GM12878 (cell line): ENCODE results near the gene MALRD1. TPM values are rescaled to one million over a fixed set of nuclear protein-coding genes. Genes with fewer than 3 reads are reported as not detected.

Source experiments
- ATAC-seq: fragments of 200-7000 bp; cut with Tn5 transposase; 3 replicates; pipeline ENCODE4 v1.9.1; 2020; ENCODE audit warnings: mild to moderate bottlenecking, moderate library complexity
- BruUV-seq: library from RNA; stranded (reverse); fragments of 400-500 nt; replicated peaks from 2 replicates; lab custom pipeline; 2021; lab: Mats Ljungman, UMichigan
- CTCF ChIA-PET: fragments of 300-600 bp; sonication (Branson Sonifier 250); formaldehyde crosslinking; extraction: SDS; loops from one replicate; lab custom pipeline; 2021; ENCODE audit warnings: inconsistent platforms; lab: Yijun Ruan, JAX
- POLR2A ChIA-PET: fragments of 350-600 bp; formaldehyde crosslinking; extraction: SDS; loops from one replicate; lab custom pipeline; 2021; ENCODE audit warnings: inconsistent platforms; lab: Charles Lee
- RAD21 ChIA-PET: fragments of 300-600 bp; sonication (Branson Sonifier 250); formaldehyde crosslinking; loops from one replicate; lab custom pipeline; 2023; ENCODE audit warnings: antibody characterized with exemption; ENCODE audit not compliant: unreplicated experiment; lab: Charles Lee
- SMC1A ChIA-PET: fragments of 300-600 bp; sonication (Branson Sonifier 250); formaldehyde crosslinking; loops from one replicate; lab custom pipeline; 2023; ENCODE audit not compliant: unreplicated experiment, uncharacterized antibody; lab: Charles Lee
- DNase-seq: peaks from one replicate; pipeline ENCODE4 v3.0.0-alpha.2; 2011; ENCODE audit warnings: low read depth, low spot score
- FAIRE-seq: peaks from 3 replicates; lab custom pipeline; 2011; peaks lifted over from hg19 to GRCh38; lab: Jason Lieb, UNC
- H2AFZ ChIP-seq: 2 replicates; pipeline ENCODE4 v1.6.0; 2011; ENCODE audit warnings: low read depth, low read length, control low read depth; ENCODE audit not compliant: control insufficient read depth
- H3K27ac ChIP-seq: 2 replicates; pipeline ENCODE4 v1.5.1; 2011; ENCODE audit warnings: control low read depth; ENCODE audit not compliant: control insufficient read depth, insufficient read depth
- H3K27me3 ChIP-seq, 2 experiments: replicated peaks in 1 of 2; 2 replicates each; pipeline versions ENCODE4 v1.6.0 to v1.6.1; 2011; ENCODE audit warnings: low read length in 1 of 2; ENCODE audit not compliant: control insufficient read depth in 2 of 2, insufficient read depth in 2 of 2
- H3K36me3 ChIP-seq, 2 experiments: 2 replicates each; pipeline ENCODE4 v1.5.1; 2011; ENCODE audit warnings: low read length in 1 of 2; ENCODE audit not compliant: control insufficient read depth in 2 of 2, insufficient read depth in 2 of 2
- H3K4me1 ChIP-seq: 2 replicates; pipeline ENCODE4 v1.6.1; 2011; ENCODE audit warnings: mild to moderate bottlenecking, low read length, moderate library complexity, mixed read lengths; ENCODE audit not compliant: control insufficient read depth, insufficient read depth
- H3K4me2 ChIP-seq: 2 replicates; pipeline ENCODE4 v1.6.0; 2011; ENCODE audit warnings: control low read depth; ENCODE audit not compliant: control insufficient read depth, insufficient read depth
- H3K4me3 ChIP-seq: fragments of 200-600 bp; sonication (generic); 2 replicates; pipeline ENCODE4 v1.5.1; 2016
- H3K79me2 ChIP-seq: 2 replicates; pipeline ENCODE4 v1.6.0; 2011; ENCODE audit warnings: low read length; ENCODE audit not compliant: control insufficient read depth, insufficient read depth
- H3K9ac ChIP-seq: 2 replicates; pipeline ENCODE4 v1.8.0; 2011; ENCODE audit warnings: low read length, control low read depth, mixed read lengths; ENCODE audit not compliant: control insufficient read depth, insufficient read depth
- H3K9me3 ChIP-seq: replicated peaks from 3 replicates; pipeline ENCODE4 v1.5.1; 2011; ENCODE audit warnings: mild to moderate bottlenecking, low read length; ENCODE audit not compliant: control insufficient read depth, insufficient read depth
- H4K20me1 ChIP-seq: 2 replicates; pipeline ENCODE4 v1.6.0; 2011; ENCODE audit not compliant: control insufficient read depth, insufficient read depth
- DPF2 ChIP-seq: fragments of 450-650 bp; IDR thresholded peaks from 2 replicates; pipeline ENCODE4 v1.6.1; 2017; ENCODE audit warnings: mild to moderate bottlenecking
- SMAD1 ChIP-seq: fragments of 450-650 bp; IDR thresholded peaks from 2 replicates; pipeline ENCODE4 v1.6.1; 2018; ENCODE audit warnings: mild to moderate bottlenecking, low read depth; ENCODE audit not compliant: partially characterized antibody
- SREBF2 ChIP-seq: IDR thresholded peaks from 2 replicates; pipeline ENCODE4 v1.6.1; 2012; ENCODE audit warnings: mild to moderate bottlenecking, low read length
- WGBS: methylation state at CpG from one replicate; pipeline ENCODE4 v1.1.6; 2016; ENCODE audit warnings: low lambda C conversion rate; ENCODE audit not compliant: insufficient replicate concordance, insufficient coverage; ENCODE audit errors: missing lambda C conversion rate; 5-methylcytosine and 5-hydroxymethylcytosine counted together
- in situ Hi-C: fragments of 300-500 bp; cut with MboI; formaldehyde crosslinking; loops from 9 replicates; pipeline ENCODE4 v1.14.3; 2018; ENCODE audit warnings: mixed read lengths
- intact Hi-C: fragments of 100-400 bp; cut with micrococcal nuclease; formaldehyde crosslinking; loops from one replicate; pipeline ENCODE4 v1.14.2; 2022; ENCODE audit not compliant: unreplicated experiment
- polyA plus RNA-seq, 11 experiments: library from polyadenylated mRNA; depleted of rRNA in 4 of 11; unstranded in 6 of 11; stranded (reverse) in 5 of 11; fragments of >200 nt; fragmentation: Nextera tagmentation in 4 of 11; fragmentation: Illumina TruSeq in 1 of 11; extraction: Ambion mirVana in 4 of 11; extraction: Trizol in 1 of 11; gene quantifications; 1 replicate in 1 of 11; 2 replicates in 10 of 11; pipeline versions ENCODE4 v1.2.1 to v1.2.3, GENCODE V29; 2011 to 2016; ENCODE audit warnings: inconsistent platforms in 2 of 11, missing spikeins in 2 of 11, low read depth in 1 of 11
- total RNA-seq, 4 experiments: library from RNA; depleted of rRNA in 3 of 4; stranded (reverse); fragments of >200 nt in 3 of 4; fragmentation: Illumina TruSeq in 1 of 4; extraction: Trizol in 1 of 4; gene quantifications; 2 replicates each; pipeline versions ENCODE4 v1.2.1 to v1.2.3, GENCODE V29; 2013 to 2021
- TF ChIP-seq, protein P1 (sequence below): fragments of 450-650 bp; IDR thresholded peaks from 2 replicates; pipeline ENCODE4 v1.6.1; 2016; ENCODE audit warnings: mild to moderate bottlenecking, moderate library complexity, borderline replicate concordance
- TF ChIP-seq, protein P2 (sequence below): fragments of 450-650 bp; conservative IDR thresholded peaks from 2 replicates; pipeline ENCODE4 v1.6.1; 2017; ENCODE audit warnings: mild to moderate bottlenecking, moderate library complexity
- TF ChIP-seq, protein P3 (sequence below): fragments of 450-650 bp; IDR thresholded peaks from 2 replicates; pipeline ENCODE4 v1.6.1; 2017; ENCODE audit warnings: mild to moderate bottlenecking, moderate library complexity

The MALRD1 gene
- total and polyA plus RNA-seq, 10 of the 15 experiments (the other 5 are each of a cell fraction or from before 2014, with no cell fraction given) = 0.12 to 6.6 (median 0.26) TPM; not detected in 2

DNA sequence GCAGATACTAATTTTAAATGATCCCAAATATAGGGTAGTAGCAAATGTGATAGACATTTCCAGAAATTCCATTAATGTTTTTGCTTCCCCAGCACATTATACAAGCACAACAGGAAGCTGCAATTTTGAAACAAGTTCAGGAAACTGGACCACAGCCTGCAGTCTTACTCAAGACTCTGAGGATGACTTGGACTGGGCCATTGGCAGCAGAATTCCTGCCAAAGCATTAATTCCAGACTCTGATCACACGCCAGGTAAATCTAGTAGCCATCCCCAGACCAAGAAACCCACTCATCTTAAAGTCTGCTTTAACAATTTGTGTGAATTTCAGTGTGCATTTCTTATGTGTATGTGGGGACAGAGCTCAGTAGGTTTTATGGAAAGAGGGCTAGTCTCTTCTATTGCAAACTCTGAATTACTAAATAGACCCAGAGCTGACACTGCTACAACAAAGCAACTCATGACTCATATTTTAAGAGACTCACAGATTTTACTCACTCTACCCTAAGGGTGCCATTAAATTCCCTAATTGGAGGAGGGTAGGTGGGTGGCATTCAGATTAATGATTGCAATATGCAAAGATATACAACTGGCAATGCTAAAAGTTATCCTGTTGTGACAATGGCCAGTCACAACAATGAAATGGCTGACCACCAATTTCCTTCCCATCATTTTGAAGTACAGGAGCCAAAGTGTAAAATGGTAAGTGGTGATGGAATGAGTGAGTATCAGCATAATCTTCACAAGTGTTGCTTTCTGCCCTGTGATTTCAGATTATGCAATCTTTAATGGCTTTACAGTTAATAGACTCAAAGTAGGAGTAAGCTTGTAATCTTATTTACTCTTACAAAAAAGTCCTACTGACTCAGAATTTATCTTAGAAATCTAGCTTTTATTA is 450.0 kb downstream of the MALRD1 start (continued):
- TF ChIP-seq, protein P1, sequence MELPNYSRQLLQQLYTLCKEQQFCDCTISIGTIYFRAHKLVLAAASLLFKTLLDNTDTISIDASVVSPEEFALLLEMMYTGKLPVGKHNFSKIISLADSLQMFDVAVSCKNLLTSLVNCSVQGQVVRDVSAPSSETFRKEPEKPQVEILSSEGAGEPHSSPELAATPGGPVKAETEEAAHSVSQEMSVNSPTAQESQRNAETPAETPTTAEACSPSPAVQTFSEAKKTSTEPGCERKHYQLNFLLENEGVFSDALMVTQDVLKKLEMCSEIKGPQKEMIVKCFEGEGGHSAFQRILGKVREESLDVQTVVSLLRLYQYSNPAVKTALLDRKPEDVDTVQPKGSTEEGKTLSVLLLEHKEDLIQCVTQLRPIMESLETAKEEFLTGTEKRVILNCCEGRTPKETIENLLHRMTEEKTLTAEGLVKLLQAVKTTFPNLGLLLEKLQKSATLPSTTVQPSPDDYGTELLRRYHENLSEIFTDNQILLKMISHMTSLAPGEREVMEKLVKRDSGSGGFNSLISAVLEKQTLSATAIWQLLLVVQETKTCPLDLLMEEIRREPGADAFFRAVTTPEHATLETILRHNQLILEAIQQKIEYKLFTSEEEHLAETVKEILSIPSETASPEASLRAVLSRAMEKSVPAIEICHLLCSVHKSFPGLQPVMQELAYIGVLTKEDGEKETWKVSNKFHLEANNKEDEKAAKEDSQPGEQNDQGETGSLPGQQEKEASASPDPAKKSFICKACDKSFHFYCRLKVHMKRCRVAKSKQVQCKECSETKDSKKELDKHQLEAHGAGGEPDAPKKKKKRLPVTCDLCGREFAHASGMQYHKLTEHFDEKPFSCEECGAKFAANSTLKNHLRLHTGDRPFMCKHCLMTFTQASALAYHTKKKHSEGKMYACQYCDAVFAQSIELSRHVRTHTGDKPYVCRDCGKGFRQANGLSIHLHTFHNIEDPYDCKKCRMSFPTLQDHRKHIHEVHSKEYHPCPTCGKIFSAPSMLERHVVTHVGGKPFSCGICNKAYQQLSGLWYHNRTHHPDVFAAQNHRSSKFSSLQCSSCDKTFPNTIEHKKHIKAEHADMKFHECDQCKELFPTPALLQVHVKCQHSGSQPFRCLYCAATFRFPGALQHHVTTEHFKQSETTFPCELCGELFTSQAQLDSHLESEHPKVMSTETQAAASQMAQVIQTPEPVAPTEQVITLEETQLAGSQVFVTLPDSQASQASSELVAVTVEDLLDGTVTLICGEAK = no peak
- TF ChIP-seq DPF2 = no peak
- TF ChIP-seq SREBF2 = no peak
- TF ChIP-seq SMAD1 = no peak
- TF ChIP-seq, all 136 proteins: peak for 0

DNA sequence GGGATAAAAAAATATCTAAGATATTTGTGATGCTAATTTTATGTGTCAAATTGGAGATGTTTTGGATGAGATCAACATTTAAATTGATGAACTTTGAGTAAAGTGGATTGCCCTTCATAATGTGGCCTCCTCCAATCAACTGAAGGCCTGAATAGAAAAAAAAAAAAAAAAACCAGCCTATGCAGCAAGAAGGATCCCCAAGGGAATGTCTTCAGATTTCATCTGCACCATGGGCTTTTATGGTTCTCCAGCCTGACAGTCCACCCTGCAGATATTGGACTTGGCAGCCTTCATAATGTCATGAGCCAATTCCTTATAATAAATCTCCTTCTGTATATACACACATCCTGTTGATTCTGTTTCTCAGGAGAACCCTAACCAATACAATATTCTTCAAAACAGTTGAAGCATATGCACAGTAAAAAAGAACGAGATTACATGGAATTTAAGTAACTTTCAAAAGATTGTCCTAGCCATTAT is 450.7 kb downstream of the MALRD1 start:
- intact Hi-C loops = no loop called here
- ChIA-PET POLR2A (interaction anchor here (0.6 kb wide), 1 partner anchor 613 kb away, joined by 3 read pairs; no protein-coding TSS in a partner anchor), CTCF (no interaction called here)
- 33% methylated on average over 1 of the region's 1 CpG for WGBS
- no peaks in the 10 kb centered on the region for H3K36me3 ChIP-seq
- no peak for FAIRE-seq
- H3K27ac ChIP-seq = no peak overlapping the region
- H3K27me3 ChIP-seq = no peaks in the 10 kb centered on the region
- BruUV-seq = no TSS peak
- H4K20me1 ChIP-seq = no peaks in the 10 kb centered on the region
- H3K79me2 ChIP-seq = no peaks in the 10 kb centered on the region
- no peak for DNase-seq
- TF ChIP-seq, protein P2, sequence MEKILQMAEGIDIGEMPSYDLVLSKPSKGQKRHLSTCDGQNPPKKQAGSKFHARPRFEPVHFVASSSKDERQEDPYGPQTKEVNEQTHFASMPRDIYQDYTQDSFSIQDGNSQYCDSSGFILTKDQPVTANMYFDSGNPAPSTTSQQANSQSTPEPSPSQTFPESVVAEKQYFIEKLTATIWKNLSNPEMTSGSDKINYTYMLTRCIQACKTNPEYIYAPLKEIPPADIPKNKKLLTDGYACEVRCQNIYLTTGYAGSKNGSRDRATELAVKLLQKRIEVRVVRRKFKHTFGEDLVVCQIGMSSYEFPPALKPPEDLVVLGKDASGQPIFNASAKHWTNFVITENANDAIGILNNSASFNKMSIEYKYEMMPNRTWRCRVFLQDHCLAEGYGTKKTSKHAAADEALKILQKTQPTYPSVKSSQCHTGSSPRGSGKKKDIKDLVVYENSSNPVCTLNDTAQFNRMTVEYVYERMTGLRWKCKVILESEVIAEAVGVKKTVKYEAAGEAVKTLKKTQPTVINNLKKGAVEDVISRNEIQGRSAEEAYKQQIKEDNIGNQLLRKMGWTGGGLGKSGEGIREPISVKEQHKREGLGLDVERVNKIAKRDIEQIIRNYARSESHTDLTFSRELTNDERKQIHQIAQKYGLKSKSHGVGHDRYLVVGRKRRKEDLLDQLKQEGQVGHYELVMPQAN = no peak
- TF ChIP-seq, protein P3, sequence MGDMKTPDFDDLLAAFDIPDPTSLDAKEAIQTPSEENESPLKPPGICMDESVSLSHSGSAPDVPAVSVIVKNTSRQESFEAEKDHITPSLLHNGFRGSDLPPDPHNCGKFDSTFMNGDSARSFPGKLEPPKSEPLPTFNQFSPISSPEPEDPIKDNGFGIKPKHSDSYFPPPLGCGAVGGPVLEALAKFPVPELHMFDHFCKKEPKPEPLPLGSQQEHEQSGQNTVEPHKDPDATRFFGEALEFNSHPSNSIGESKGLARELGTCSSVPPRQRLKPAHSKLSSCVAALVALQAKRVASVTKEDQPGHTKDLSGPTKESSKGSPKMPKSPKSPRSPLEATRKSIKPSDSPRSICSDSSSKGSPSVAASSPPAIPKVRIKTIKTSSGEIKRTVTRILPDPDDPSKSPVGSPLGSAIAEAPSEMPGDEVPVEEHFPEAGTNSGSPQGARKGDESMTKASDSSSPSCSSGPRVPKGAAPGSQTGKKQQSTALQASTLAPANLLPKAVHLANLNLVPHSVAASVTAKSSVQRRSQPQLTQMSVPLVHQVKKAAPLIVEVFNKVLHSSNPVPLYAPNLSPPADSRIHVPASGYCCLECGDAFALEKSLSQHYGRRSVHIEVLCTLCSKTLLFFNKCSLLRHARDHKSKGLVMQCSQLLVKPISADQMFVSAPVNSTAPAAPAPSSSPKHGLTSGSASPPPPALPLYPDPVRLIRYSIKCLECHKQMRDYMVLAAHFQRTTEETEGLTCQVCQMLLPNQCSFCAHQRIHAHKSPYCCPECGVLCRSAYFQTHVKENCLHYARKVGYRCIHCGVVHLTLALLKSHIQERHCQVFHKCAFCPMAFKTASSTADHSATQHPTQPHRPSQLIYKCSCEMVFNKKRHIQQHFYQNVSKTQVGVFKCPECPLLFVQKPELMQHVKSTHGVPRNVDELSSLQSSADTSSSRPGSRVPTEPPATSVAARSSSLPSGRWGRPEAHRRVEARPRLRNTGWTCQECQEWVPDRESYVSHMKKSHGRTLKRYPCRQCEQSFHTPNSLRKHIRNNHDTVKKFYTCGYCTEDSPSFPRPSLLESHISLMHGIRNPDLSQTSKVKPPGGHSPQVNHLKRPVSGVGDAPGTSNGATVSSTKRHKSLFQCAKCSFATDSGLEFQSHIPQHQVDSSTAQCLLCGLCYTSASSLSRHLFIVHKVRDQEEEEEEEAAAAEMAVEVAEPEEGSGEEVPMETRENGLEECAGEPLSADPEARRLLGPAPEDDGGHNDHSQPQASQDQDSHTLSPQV = no peak
- TF ChIP-seq, all 136 proteins: peak for 0
- Histone ChIP-seq H2AFZ (no peak overlapping the region), H3K4me3 (no peak overlapping the region), H3K4me1 (no peaks in the 10 kb centered on the region), H3K4me2 (no peak overlapping the region), H3K9ac (no peak overlapping the region), H3K9me3 (no peaks in the 10 kb centered on the region)
- ChIA-PET SMC1A (no interaction called here), RAD21 (no interaction called here)
- no peak for ATAC-seq
- in situ Hi-C loops = no loop called here
